Measurements from ENCODE around the gene ZFYVE16. TPM values are rescaled to one million over a fixed set of nuclear protein-coding genes. Genes with fewer than 3 reads are reported as not detected.
"Not testable (repeated sequence)": the region's sequence is repeated elsewhere in the genome, so short reads cannot be mapped to it uniquely, and the experiment has no call there.

ZFYVE16 gene
- polyA plus RNA-seq, 4 donors, result 46.5 to 89.3 (median 78.3) TPM

DNA sequence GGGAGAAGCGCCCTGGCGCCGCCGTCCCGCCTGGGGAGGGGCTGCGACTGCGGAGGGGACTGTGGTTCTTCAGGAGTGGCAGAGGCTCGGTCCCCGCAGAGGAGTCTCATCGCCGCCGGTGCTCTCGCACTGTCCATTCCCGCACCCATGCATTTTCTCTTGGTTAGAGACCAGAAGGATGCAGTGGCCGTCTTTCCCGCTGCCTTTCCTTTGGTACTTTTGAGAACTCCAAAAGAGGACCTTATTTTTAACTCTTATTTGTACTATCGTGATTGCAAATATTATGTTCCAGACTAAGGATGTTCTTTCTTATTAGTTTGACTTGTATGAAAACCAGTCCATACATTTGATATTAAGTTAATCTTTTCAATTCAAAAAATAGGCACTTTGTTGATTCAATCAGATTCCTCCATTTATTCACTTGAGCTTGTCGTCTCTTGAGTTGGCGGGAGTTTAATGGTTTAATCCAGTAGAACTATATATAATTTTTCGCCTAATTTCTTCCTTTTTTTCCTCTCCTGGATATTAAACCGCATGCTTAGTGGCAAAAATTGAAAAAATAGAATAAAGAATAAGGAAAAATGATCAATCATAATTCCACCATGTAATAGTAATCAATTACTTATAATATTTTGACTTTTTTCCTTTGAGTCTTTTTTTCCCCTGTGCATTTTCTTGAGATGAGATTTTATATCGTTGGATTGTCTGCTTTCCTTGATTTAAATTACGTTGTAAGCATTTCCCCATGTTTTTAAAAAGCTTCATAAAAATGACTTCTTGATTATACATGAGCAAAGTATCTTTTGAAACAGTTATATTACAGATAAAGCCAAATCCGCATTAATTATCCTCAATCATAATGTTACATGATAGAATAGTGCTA lies 861 bp downstream of the ZFYVE16 start:
- peak in 2 of 4 donors; percentile 54 to 57 for DNase-seq (ENCODE audit: low read depth in 4 of 4, low spot score in 3 of 4)

DNA sequence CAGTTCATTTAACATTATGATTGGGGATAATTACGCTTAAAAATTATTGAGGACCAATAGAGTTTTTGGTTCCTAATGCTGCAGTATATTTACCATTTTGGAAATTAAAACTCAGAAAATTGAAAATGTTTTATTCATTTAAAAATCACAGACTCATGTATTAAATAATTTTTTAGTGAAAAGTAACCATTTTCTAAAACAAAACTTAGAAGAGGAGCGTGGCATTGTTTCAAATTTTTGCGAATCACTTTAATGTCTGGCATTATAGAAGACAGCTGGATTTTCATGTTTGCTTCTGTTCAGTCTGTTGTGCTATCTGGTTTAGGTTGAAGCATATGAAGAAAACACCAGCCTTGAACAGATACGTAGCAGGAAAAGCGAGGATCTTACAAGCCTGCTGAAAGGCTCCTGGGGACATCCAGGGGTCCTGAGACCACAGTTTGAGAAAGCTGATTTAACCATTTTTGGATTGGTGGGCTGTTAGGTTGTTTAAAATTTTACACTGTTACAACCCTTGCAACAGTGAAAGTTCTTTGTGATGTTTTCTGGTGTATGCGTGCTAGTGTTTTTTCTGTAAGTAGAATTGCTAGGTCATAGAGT lies 1.6 kb downstream of the ZFYVE16 start:
- peak in 1 of 4 donors; percentile 14 for DNase-seq (ENCODE audit: low read depth in 4 of 4, low spot score in 3 of 4)

DNA sequence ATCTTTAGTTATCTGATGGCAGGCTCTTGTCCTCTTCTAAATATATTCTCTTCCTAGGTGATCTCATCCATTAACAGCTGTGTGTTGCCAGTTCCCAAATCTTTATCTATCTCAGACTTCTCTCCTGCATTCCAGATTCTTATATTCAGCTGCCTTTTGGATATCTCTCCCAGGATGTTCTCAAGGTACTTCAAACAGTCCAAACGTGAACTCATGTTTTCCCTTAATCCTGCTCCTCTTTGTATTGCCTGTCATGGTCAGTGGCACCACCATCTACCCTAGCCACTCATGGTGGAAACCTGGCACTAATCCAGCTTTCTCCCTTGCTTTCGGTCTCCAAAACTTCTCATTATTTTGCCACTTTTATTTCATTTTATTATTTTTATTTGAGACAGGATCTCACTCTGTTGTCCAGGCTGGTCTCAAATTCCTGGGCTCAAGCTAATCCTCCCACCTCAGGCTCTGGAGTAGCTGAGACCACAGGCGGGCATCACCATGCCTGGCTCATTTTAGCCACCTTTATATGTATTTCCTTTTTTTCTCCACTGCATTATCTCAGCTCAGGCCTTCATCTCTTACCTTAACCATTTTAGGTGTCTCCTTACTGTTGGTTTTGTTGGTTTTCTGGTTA lies 3.8 kb downstream of the ZFYVE16 start:
- DNase-seq (ENCODE audit: low read depth in 4 of 4, low spot score in 3 of 4), result no peak

DNA sequence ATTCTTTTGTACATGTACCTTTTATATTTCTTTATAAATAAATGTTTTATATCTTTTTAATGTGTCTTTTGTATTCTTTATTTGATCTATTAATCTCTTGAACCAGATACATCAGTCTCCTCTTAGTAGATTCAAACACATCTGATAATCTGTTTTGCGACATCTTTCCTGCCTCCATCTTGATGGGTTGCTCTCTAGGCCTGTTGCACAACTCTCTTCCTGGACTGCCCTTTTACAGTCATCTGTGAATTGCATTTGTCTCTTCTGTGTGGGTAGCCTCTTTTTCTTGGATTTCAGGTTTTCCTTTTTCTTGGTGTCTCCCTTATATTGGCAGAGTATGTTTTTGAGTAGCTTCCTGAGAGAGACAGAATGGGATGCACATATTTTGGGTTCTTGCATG lies 6.2 kb downstream of the ZFYVE16 start:
- DNase-seq (ENCODE audit: low read depth in 4 of 4, low spot score in 3 of 4), result no peak

DNA sequence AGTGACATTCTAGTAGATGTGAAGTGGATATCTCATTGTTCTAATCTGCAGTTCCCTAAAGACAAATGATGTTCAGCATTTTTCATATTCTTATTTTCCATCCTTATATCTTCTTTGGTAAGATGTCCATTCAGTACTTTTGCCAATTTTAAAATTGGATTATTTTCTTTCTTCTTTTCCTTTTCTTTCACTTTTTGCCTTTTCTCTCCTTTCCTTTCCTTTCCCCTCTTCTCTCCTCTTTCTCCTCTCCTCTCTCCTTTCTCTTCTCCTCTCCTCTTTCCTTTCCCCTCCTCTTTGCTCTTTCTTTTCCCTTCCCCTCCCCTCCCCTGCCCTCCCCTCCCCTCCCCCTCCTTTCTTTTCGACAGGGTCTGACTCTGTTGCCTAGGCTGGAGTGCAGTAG lies 10.1 kb downstream of the ZFYVE16 start:
- DNase-seq (ENCODE audit: low read depth in 4 of 4, low spot score in 3 of 4), result no peak

DNA sequence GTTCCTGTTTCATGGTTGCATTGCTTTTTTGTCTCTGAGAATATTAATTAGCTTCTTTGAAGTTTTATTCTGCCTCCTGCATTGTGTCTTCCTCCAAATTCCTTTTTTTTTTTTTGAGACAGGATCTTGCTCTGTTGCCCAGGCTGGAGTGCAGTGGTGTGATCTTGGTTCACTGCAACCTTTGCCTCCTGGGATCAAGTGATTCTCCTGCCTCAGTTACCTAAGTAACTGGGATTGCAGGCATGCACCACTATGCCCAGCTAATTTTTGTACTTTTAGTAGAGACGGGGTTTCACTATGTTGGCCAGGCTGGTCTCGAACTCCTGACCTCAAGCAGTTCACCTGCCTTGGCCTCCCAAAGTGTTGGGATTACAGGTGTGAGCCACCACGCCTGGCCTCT lies 16.5 kb downstream of the ZFYVE16 start:
- DNase-seq (ENCODE audit: low read depth in 4 of 4, low spot score in 3 of 4), result not testable (repeated sequence)

DNA sequence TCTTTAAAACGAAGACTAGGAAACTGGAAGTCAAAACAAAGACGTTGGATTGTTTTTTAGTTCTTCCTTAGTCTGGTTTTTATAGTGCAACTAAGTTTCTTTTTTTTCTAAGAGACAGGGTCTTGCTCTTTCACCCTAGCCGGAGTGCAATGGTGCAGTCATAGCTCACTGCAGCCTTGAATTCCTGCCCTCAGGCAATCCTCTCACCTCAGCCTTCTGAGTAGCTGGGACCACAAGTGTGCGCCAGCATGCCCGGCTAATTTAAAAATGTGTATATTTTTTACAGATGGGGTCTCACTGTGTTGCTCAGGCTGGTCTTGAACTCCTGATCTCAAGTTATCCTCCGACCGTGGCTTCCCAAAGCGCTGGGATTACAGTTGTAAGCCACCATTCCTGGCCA lies 27.6 kb downstream of the ZFYVE16 start:
- DNase-seq (ENCODE audit: low read depth in 4 of 4, low spot score in 3 of 4), result no peak

DNA sequence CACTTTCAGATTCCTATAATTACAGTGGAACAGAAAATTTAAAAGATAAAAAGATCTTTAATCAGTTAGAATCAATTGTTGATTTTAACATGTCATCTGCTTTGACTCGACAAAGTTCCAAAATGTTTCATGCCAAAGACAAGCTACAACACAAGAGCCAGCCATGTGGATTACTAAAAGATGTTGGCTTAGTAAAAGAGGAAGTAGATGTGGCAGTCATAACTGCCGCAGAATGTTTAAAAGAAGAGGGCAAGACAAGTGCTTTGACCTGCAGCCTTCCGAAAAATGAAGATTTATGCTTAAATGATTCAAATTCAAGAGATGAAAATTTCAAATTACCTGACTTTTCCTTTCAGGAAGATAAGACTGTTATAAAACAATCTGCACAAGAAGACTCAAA lies 29.5 kb downstream of the ZFYVE16 start:
- DNase-seq (ENCODE audit: low read depth in 4 of 4, low spot score in 3 of 4), result no peak

DNA sequence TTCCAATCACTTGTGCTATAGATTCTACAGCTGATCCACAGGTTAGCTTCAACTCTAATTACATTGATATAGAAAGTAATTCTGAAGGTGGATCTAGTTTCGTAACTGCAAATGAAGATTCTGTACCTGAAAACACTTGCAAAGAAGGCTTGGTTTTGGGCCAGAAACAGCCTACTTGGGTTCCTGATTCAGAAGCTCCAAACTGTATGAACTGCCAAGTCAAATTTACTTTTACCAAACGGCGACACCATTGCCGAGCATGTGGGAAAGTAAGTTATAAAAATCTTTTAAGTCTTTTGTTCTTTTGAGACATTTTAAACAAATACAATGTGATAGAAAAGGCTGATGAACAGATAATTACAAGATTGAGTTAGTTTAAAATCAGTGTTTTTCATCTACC lies 30.9 kb downstream of the ZFYVE16 start:
- DNase-seq (ENCODE audit: low read depth in 4 of 4, low spot score in 3 of 4), result no peak

DNA sequence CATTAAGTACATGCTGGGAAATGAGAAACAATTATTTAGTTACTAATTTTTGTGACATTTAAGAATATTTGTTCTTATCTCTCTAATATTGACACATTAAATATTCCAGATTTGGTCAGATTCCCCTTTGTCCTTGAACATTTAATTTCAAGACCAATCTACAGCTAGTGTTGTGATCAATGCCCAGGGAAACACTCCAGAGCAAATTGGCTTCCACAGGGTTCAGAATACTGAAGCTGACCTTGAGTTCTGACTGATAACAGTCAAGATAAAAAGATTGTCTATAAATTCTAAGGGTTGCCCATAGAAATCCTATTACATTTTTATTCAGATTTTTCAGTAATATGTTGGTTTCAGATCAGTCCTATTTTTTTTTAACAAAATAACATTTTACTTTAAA lies 31.3 kb downstream of the ZFYVE16 start:
- DNase-seq (ENCODE audit: low read depth in 4 of 4, low spot score in 3 of 4), result no peak

DNA sequence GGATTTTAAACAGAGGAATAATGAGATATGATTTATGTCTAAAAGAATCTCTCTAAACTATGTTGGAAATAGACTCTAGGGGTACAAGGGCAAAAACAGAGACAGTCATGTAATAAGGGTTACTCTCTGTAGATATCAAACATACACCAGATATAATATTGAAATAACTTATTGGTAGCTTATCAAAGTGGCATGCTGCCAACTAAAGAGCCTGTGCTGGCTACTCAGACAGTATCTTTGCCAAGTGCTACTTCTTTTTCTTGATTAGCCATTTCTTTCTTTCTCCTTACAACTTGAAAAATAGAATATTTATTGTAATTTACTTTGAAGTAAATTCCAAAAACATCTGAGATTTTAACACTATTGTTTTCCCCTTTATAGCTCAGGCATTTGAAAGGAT lies 34.9 kb downstream of the ZFYVE16 start:
- no peak for DNase-seq (ENCODE audit: low read depth in 4 of 4, low spot score in 3 of 4)

DNA sequence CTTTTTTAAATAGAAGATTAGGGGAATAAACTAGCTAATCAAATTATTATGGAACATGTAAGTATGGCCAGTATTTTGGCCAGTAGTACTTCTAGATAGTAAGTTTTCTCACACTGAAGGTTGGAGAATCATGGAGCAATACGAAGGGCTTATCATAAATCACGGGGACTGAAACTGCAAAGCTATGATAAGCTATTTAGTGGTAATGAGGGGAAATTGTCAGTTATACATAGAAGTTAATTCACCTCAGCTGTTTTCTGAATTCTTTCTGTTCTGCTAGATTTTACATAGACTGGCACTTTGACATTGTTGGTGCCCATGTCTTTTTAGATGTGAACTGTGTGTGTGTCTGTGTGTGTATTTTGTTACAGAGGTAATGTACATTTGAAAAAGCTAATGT lies 45.5 kb downstream of the ZFYVE16 start:
- DNase-seq (ENCODE audit: low read depth in 4 of 4, low spot score in 3 of 4), result no peak

DNA sequence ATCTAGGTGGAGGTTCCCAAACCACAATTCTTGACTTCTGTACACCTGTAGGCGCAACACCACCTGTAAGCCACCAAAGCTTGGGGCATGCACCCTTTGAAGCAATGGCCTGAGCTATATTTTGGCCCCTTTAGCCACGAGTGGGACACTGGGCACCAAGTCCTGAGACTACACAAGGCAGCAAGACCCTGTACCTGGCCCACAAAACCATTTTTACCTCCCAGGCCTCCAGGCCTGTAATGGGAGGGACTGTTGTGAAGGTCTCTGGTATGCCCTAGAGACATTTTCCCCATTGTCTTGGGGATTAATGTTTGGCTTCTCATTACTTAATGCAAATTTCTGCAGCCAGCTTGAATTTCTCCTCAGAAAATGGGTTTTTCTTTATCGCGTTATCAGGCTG lies 55.4 kb downstream of the ZFYVE16 start:
- DNase-seq (ENCODE audit: low read depth in 4 of 4, low spot score in 3 of 4), result no peak

DNA sequence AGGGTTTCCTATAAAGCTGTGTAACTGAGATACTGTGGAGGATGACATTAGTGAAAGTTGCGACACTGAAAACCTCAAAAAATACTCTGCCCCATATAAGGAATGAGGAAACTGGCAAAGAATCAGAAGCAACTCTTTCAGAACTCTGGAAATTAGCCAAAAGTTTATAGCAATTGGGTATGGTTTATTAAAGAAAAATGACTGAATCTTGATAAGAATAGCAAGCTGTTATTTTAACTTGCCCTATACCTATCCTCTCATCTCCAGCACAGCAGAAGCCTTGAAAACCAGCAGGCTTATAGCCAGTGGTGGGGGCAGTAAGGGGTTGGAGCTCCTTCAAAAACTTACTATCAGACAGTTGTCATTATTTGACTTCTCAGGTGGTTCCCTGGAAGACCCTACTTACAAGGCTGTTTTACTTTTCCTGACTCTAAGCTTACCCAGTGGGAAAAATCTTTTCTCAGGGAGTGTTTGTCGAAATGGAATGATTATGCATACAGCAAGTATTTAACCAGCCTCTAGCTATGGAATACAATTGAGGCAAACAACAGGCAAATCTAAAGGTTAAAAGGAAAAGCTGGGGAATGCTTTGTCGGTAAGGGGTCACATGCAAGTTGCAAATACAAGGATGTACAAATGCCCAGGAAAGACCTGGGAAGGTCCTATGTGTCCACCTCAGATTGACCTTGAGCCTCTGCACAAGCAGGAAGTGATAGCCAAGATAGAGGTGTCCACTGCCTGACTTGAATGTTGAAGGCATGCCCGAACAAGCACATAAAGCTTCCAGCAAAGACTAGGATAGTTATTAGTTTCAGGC lies 59.0 kb downstream of the ZFYVE16 start:
- DNase-seq (ENCODE audit: low read depth in 4 of 4, low spot score in 3 of 4), result no peak

DNA sequence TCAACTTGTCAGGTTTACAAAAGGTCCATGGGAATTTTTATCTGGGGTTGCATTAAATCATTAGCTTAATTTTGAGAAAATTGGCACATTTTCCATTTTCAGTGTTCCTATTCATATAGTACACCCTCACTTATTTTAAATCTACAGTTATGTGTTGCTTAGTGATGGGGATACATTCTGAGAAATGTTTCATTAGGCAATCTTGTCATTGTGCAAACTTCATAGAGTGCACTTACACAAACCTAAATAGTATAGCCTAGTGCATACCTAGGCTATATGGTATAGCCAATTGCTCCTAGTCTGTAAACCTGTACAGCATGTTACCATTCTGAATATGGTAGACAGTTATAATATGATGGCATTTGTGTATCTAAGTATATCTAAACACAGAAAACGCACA lies 60.3 kb downstream of the ZFYVE16 start:
- no peak for DNase-seq (ENCODE audit: low read depth in 4 of 4, low spot score in 3 of 4)

DNA sequence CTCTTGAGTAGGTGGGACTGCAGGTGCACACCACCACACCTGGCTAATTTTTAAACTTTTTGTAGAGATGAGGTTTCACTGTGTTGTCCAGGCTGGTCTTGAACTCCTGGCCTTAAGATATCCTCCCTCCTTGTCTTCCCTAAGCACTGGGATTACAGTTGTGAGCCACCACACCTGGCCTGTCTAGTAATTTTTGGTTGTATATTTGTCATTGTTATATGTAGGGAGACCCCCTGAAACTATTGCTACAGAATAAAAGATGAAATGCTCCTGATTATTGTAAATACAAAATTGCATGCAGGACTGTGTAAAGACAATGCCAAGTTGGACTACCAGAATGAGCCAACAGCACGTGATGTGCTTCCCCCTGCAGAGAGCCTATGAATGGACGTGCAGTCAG lies 62.8 kb downstream of the ZFYVE16 start:
- DNase-seq (ENCODE audit: low read depth in 4 of 4, low spot score in 3 of 4), result not testable (repeated sequence)

DNA sequence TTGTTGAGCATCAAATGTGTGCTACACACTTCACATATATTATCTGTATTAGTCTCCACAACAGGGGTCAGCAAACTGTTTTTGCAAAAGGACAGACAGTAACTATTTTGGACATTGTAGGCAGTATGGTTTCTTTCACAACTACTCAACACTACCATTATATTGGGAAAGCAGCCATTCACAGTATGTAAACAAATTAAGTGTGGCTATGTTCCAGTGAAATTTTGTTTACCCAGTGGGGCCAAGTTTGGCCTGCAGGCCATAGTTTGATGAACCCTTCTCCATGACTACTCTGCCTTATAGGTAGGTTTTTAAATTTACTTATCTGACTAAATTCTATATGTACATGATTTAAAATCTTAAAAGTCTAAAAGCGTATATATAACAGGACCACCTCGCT lies 67.1 kb downstream of the ZFYVE16 start:
- no peak for DNase-seq (ENCODE audit: low read depth in 4 of 4, low spot score in 3 of 4)

DNA sequence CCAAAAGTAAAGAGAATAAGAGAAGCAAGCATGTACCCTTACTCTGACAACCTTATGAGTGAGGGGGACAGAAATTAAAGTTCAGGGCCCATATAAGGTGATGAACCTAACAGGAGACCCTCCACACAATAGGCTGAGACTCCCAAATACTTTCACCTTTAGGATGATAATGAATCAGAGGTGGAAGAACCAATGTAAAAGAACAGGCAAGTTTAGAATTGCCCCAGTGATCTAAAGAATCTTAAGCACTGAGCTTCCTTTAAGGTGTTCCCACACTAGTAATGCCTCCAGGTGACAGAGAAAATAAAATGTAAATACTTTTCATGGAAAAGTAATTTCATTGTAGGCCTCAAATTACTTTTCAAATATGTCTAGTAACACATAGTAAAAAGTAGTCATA lies 71.8 kb downstream of the ZFYVE16 start:
- no peak for DNase-seq (ENCODE audit: low read depth in 4 of 4, low spot score in 3 of 4)

DNA sequence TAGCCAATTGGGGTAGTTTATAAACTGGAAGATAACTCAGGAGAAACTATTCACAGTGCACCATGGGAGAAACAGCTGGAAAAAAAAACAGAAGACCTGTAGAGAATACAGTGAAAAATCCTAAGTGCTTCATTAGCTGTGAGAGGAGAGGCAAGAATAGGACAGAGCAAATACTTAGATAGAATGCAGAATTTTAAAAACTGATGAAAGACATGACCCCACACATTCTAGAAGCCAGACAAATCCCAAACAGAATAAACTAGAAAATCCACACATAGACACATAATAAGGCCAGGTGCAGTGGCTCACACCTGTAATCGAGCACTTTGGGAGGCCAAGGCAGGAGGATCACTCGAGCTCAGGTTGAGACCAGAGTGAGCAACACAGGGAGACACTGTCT lies 72.5 kb downstream of the ZFYVE16 start:
- DNase-seq (ENCODE audit: low read depth in 4 of 4, low spot score in 3 of 4), result no peak

DNA sequence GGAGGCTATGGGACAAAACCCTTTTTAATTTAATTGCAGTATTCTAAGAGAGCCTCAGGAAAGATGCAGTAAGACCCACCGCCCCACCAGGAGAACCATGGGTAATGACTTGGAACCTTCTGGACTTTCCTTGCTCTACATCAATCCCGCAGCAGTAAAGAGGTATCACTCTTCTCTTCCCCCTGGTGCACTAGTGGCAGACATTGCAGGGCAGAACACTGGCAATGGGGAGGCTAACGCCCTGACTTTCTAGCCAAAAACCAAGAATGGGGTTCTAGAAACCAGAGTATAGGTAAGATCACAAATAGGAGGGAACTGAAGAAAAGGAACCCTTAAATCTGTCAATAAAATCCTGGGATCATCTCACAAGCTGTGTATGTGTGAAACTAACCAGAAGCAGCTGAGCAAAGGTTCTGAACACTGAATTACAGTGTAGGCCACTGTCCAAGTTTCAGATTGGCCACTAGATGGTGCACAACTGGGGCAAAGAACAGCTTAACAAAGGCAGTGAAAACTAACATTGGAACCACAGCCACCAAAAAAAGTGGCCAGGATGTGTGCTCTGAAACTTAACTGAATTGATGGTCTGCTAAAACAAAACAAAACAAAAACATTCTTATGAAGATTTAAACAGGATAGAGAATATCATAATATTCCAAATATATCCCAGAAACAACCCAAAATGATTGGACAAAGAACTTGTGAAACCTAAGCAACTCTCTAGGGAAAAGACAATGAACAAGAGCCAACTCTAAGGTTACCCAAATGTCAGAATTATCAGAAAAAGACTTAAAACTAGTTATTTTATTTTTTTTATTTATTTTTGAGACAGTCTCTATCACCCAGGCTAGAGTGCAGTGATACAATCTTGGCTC lies 73.4 kb downstream of the ZFYVE16 start:
- DNase-seq (ENCODE audit: low read depth in 4 of 4, low spot score in 3 of 4), result no peak

Measured in left renal pelvis (tissue), 4 donors.